A673 (cell line): Measurements from ENCODE around the gene FARP1.

Source experiments
- EZH2 ChIP-seq: fragments of 200-600 bp; sonication (generic); IDR thresholded peaks from 2 replicates; pipeline ENCODE4 v1.6.1; 2017; ENCODE audit warnings: borderline replicate concordance, low read depth, mild to moderate bottlenecking, mixed read lengths, antibody characterized with exemption, low read length; ENCODE audit not compliant: poor library complexity, severe bottlenecking
- TF ChIP-seq, protein P1 (sequence below): fragments of 300-800, 200-600 bp; sonication (generic); conservative IDR thresholded peaks from 2 replicates; pipeline ENCODE4 v1.5.1; 2017; ENCODE audit warnings: low read depth, mild to moderate bottlenecking, antibody characterized with exemption, low read length, moderate library complexity, mixed read lengths

DNA sequence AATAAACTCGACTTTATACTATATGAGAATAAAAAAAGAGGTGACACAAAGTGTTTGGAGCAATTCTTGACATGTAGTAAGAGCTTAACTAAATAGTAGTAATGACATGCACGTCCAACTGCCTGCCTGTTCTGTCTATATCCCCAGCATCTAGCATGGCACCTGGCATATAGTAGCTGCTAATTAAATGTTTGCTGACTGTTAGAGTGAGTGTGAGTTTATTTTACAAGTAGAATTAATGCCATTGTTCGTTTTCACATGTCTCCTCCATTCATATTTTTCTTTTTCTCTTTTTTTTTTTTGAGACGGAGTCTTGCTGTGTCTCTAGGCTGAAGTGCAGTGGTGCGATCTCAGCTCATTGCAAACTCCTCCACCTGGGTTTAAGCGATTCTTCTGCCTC is 72.6 kb downstream of the FARP1 start:
- TF ChIP-seq, protein P1, sequence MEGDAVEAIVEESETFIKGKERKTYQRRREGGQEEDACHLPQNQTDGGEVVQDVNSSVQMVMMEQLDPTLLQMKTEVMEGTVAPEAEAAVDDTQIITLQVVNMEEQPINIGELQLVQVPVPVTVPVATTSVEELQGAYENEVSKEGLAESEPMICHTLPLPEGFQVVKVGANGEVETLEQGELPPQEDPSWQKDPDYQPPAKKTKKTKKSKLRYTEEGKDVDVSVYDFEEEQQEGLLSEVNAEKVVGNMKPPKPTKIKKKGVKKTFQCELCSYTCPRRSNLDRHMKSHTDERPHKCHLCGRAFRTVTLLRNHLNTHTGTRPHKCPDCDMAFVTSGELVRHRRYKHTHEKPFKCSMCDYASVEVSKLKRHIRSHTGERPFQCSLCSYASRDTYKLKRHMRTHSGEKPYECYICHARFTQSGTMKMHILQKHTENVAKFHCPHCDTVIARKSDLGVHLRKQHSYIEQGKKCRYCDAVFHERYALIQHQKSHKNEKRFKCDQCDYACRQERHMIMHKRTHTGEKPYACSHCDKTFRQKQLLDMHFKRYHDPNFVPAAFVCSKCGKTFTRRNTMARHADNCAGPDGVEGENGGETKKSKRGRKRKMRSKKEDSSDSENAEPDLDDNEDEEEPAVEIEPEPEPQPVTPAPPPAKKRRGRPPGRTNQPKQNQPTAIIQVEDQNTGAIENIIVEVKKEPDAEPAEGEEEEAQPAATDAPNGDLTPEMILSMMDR: no peak
- no peak for TF ChIP-seq EZH2
